Thymus (tissue), 11 donors: Measurements from ENCODE around the gene MED1. TPM values are rescaled to one million over a fixed set of nuclear protein-coding genes. Genes with fewer than 3 reads are reported as not detected.
"Not testable (repeated sequence)": the region's sequence is repeated elsewhere in the genome, so short reads cannot be mapped to it uniquely, and the experiment has no call there.

ENCODE experiments used
- DNase-seq, 9 donors: peaks; one replicate each; pipeline ENCODE4 v3.0.0-alpha.2; 2013; ENCODE audit warnings: low spot score in 9 of 9, low read depth in 6 of 9, missing footprints in 1 of 9
- H3K27ac ChIP-seq, 2 donors: one replicate each; pipeline ENCODE4 v1.5.1; 2013; ENCODE audit warnings: control low read depth in 1 of 2, low read depth in 1 of 2, low read length in 1 of 2, mild to moderate bottlenecking in 1 of 2, moderate library complexity in 1 of 2
- H3K27me3 ChIP-seq, 2 donors: one replicate each; pipeline ENCODE4 v1.5.1; 2013; ENCODE audit warnings: low read length in 1 of 2; ENCODE audit not compliant: control insufficient read depth in 2 of 2, insufficient read depth in 1 of 2
- H3K36me3 ChIP-seq, 2 donors: one replicate each; pipeline ENCODE4 v1.5.1; 2013; ENCODE audit warnings: low read length in 1 of 2, mild to moderate bottlenecking in 1 of 2, moderate library complexity in 1 of 2; ENCODE audit not compliant: control insufficient read depth in 2 of 2, insufficient read depth in 2 of 2
- H3K4me1 ChIP-seq, 2 donors: one replicate each; pipeline ENCODE4 v1.5.1; 2013; ENCODE audit warnings: low read length in 2 of 2; ENCODE audit not compliant: control insufficient read depth in 2 of 2, insufficient read depth in 2 of 2
- H3K4me3 ChIP-seq, 2 donors: one replicate each; pipeline ENCODE4 v1.5.1; 2013; ENCODE audit warnings: low read length in 2 of 2, control low read depth in 1 of 2, mild to moderate bottlenecking in 1 of 2
- H3K9me3 ChIP-seq, 2 donors: one replicate each; pipeline ENCODE4 v1.5.1; 2013; ENCODE audit warnings: low read length in 1 of 2, mild to moderate bottlenecking in 1 of 2; ENCODE audit not compliant: control insufficient read depth in 2 of 2, insufficient read depth in 1 of 2
- WGBS: extraction: QIAGEN DNeasy Blood & Tissue Kit; methylation state at CpG from one replicate; pipeline ENCODE4 v1.1.7; 2013; 5-methylcytosine and 5-hydroxymethylcytosine counted together
- polyA plus RNA-seq: library from polyadenylated mRNA; stranded (reverse); fragments of 200-250 nt; gene quantifications from one replicate; pipeline ENCODE4 v1.2.3, GENCODE V29; 2013
- total RNA-seq: library from RNA; stranded (reverse); fragments of 120-200 nt; gene quantifications from one replicate; pipeline ENCODE4 v1.2.4, GENCODE V29; 2013
- donor health status: healthy.

The MED1 gene
- total and polyA plus RNA-seq, 2 donors, result 10.9 to 19.1 TPM

DNA sequence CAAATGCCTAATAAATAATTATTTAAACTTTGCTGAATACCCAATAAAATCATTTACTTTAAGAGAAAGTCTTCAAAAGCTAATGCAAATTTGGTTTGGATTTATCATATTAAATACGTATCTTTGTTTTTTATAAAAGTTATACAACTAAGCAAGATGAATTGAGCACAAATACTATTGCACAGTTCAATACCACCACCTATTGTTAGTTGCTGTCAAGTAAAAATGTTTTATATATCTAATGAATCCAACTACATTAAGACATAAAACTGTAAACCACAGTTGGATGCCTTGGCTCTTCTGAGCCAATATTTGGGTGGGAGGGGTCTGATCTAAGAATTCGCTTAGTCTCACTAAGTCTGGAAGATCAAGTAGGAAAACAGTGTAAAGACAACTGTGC is 57.3 kb downstream of the MED1 start:
- Histone ChIP-seq H3K36me3 (peaks cover 0 to 3% of the 10 kb centered on the region in 2 donors), H3K27me3 (no peaks in the 10 kb centered on the region), H3K27ac (no peak overlapping the region), H3K4me1 (no peaks in the 10 kb centered on the region), H3K4me3 (no peak overlapping the region), H3K9me3 (no peaks in the 10 kb centered on the region)
- DNase-seq, result no peak
- WGBS, result 97% methylated on average over 2 of the region's 2 CpGs

GRCh38 chr17:39391448-39391847 is 59.6 kb downstream of the MED1 start:
- no peaks in the 10 kb centered on the region for H3K27me3 ChIP-seq
- peaks cover 0 to 9% of the 10 kb centered on the region in 2 donors for H3K36me3 ChIP-seq
- DNase-seq, result no peak
- WGBS, result 95% methylated on average over 5 of the region's 5 CpGs
- H3K4me3 ChIP-seq, result no peak overlapping the region
- H3K4me1 ChIP-seq, result no peaks in the 10 kb centered on the region
- H3K9me3 ChIP-seq, result no peaks in the 10 kb centered on the region
- H3K27ac ChIP-seq, result no peak overlapping the region

DNA sequence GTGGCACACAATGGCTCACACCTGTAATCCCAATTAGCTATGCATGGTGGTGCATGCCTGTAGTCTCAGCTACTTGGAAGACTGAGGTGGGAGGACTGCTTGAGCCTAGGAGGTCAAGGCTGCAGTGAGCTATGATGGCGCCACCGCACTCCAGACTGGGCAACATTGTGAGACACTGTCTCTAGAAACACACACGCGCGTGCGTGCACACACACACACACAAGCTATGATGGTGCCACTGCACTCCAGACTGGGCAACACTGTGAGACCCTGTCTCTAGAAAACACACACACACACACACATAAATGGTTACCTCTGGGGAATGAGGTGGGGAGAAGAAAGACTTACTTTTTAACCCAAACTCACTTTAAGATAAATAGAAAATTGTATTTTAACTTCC is 66.0 kb downstream of the MED1 start:
- Histone ChIP-seq H3K4me3 (no peak overlapping the region), H3K36me3 (peaks cover 0 to 9% of the 10 kb centered on the region in 2 donors), H3K27me3 (no peaks in the 10 kb centered on the region), H3K9me3 (no peaks in the 10 kb centered on the region), H3K27ac (no peak overlapping the region), H3K4me1 (no peaks in the 10 kb centered on the region)
- DNase-seq, result no peak
- WGBS, result 98% methylated on average over 6 of the region's 6 CpGs

- no peak overlapping the region for H3K27ac ChIP-seq
- peaks cover 0 to under 1% of the 10 kb centered on the region in 2 donors for H3K36me3 ChIP-seq
- no peak overlapping the region for H3K4me3 ChIP-seq
- H3K9me3 ChIP-seq, result no peaks in the 10 kb centered on the region
- no peak for DNase-seq
- WGBS, result 95% methylated on average over 2 of the region's 2 CpGs
- H3K27me3 ChIP-seq, result no peaks in the 10 kb centered on the region
- H3K4me1 ChIP-seq, result no peaks in the 10 kb centered on the region
Observed at GRCh38 chr17:39380144-39380543, 70.9 kb downstream of the MED1 start.

DNA sequence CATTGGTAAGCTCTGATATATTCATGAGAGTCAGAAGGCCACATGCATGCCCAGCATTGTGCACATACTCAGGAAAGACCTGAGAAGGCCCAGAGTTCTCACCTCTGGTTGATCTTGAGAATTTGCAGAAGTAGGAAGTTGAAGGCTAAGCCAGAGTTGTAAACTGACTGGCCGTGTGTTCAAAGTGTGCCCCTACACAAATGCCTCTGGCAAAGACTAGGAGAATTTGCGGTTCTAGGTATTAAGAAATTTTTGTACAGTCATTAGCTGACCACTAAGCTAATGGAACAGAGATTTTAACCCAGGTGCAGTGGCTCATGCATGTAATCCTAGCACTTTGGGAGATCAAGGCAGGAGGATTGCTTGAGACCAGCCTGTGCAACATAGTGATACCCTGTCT is 74.6 kb downstream of the MED1 start:
- Histone ChIP-seq H3K27ac (peak overlapping the region in 1 of 2 donors; percentile 9), H3K27me3 (no peaks in the 10 kb centered on the region), H3K9me3 (no peaks in the 10 kb centered on the region), H3K4me1 (no peaks in the 10 kb centered on the region), H3K36me3 (no peaks in the 10 kb centered on the region), H3K4me3 (no peak overlapping the region)
- WGBS, result 71% methylated on average over 2 of the region's 2 CpGs
- peak in 1 of 9 donors; percentile 6 for DNase-seq

GRCh38 chr17:39367805-39368204 is 83.3 kb downstream of the MED1 start:
- not testable (repeated sequence) for H3K27me3 ChIP-seq, H3K36me3 ChIP-seq, DNase-seq, H3K27ac ChIP-seq, H3K9me3 ChIP-seq, H3K4me1 ChIP-seq, H3K4me3 ChIP-seq
- 97% methylated on average over 4 of the region's 4 CpGs for WGBS

- H3K9me3 ChIP-seq, result no peaks in the 10 kb centered on the region
- H3K4me1 ChIP-seq, result no peaks in the 10 kb centered on the region
- DNase-seq, result no peak
- H3K4me3 ChIP-seq, result no peak overlapping the region
- no peaks in the 10 kb centered on the region for H3K27me3 ChIP-seq
- 86% methylated on average over 5 of the region's 5 CpGs for WGBS
- H3K27ac ChIP-seq, result no peak overlapping the region
- peaks cover 0 to 4% of the 10 kb centered on the region in 2 donors for H3K36me3 ChIP-seq
Observed at GRCh38 chr17:39365872-39366271, 85.2 kb downstream of the MED1 start.

- Histone ChIP-seq H3K4me1 (no peaks in the 10 kb centered on the region), H3K27ac (no peak overlapping the region), H3K4me3 (no peak overlapping the region), H3K27me3 (no peaks in the 10 kb centered on the region), H3K36me3 (peaks cover 0 to 4% of the 10 kb centered on the region in 2 donors), H3K9me3 (no peaks in the 10 kb centered on the region)
- DNase-seq, result no peak
- WGBS, result 97% methylated on average over 4 of the region's 4 CpGs
Observed at GRCh38 chr17:39365242-39365641, 85.8 kb downstream of the MED1 start.

DNA sequence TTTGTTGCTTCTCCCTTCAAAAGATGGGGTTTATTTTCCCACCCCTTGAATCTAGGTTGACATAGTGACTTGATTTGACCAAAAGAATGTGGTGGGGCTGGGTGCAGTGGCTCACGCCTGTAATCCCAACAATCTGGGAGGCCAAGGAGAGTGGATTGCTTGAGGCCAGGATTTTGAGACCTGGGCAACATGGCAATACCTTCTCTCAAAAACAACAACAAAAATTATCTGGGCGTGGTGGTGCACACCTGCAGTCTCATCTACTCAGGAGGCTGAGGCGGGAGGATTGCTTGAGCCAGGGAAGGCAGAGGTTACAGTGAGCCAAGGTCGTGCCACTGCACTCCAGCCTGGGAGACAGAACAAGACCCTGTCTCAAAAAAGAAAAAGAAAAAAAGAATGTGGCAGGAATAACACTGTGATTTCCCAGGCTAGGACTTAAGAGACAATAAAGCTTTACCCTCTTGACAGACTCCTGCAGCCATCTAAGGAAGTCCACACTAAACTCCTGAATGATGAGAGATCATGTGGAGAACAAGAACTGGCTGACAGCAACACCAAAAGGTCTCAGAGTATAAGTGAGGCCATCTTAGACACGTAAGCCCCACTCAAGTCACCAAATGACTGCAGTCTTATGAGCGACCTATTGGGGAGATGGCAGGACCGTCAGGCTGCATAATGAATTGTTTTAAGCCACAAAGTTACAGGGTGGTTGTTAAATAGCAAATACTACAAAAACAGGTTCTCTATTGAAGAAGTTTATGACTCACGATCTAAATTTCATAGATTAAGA is 86.6 kb downstream of the MED1 start:
- no peaks in the 10 kb centered on the region for H3K27me3 ChIP-seq

More for the DNA sequence above, 86.6 kb downstream of the MED1 start:
- DNase-seq, result no peak
- Histone ChIP-seq H3K9me3 (no peaks in the 10 kb centered on the region), H3K4me1 (no peaks in the 10 kb centered on the region), H3K36me3 (no peaks in the 10 kb centered on the region), H3K27ac (no peak overlapping the region), H3K4me3 (no peak overlapping the region)
- 97% methylated on average over 8 of the region's 8 CpGs for WGBS
